OCI-LY1 (cell line): ENCODE results near the gene C4BPB.

Experiments
- H2AFZ ChIP-seq: fragments of 200-600 bp; sonication (generic), shearing (Covaris generic); 2 replicates; pipeline ENCODE4 v1.6.0; 2014; ENCODE audit warnings: antibody characterized with exemption, mild to moderate bottlenecking, low read length
- H3F3A ChIP-seq: fragments of 200-600 bp; sonication (generic), shearing (Covaris generic); 2 replicates; pipeline ENCODE4 v1.6.0; 2014; ENCODE audit warnings: mild to moderate bottlenecking, antibody characterized with exemption, low read length, moderate library complexity; ENCODE audit not compliant: insufficient read depth
- H3K27ac ChIP-seq: fragments of 200-600 bp; sonication (generic); 2 replicates; pipeline ENCODE4 v1.5.1; 2014; ENCODE audit warnings: low read length, mixed run types, mild to moderate bottlenecking, low read depth; ENCODE audit not compliant: poor library complexity, severe bottlenecking
- H3K27me3 ChIP-seq: fragments of 200-600 bp; sonication (generic); 2 replicates; pipeline ENCODE4 v1.6.0; 2014; ENCODE audit warnings: antibody characterized with exemption, mild to moderate bottlenecking, low read length, moderate library complexity; ENCODE audit not compliant: insufficient read depth
- H3K36me3 ChIP-seq: fragments of 200-600 bp; sonication (generic); 2 replicates; pipeline ENCODE4 v1.6.1; 2014; ENCODE audit warnings: mild to moderate bottlenecking, antibody characterized with exemption, low read length, moderate library complexity, mixed read lengths; ENCODE audit not compliant: insufficient read depth
- H3K4me1 ChIP-seq: fragments of 200-600 bp; sonication (generic); 2 replicates; pipeline ENCODE4 v1.5.1; 2014; ENCODE audit warnings: mild to moderate bottlenecking, low read length, moderate library complexity; ENCODE audit not compliant: insufficient read depth, severe bottlenecking
- H3K4me2 ChIP-seq: fragments of 200-600 bp; sonication (generic), shearing (Covaris generic); 2 replicates; pipeline ENCODE4 v1.6.1; 2014; ENCODE audit warnings: low read length
- H3K4me3 ChIP-seq: fragments of 200-600 bp; sonication (generic); 2 replicates; pipeline ENCODE4 v1.5.1; 2014; ENCODE audit warnings: low read length, low read depth, mild to moderate bottlenecking, mixed read lengths; ENCODE audit not compliant: poor library complexity, severe bottlenecking
- H3K79me2 ChIP-seq: fragments of 200-600 bp; shearing (Covaris generic); 2 replicates; pipeline ENCODE4 v1.6.1; 2016; ENCODE audit warnings: mixed run types, low read length, mixed read lengths; ENCODE audit not compliant: insufficient read depth
- H3K9ac ChIP-seq: fragments of 200-600 bp; sonication (generic), shearing (Covaris generic); 2 replicates; pipeline ENCODE4 v1.6.1; 2014; ENCODE audit warnings: mild to moderate bottlenecking, low read length, mixed read lengths
- H3K9me2 ChIP-seq: fragments of 200-600 bp; sonication (generic), shearing (Covaris generic); 2 replicates; pipeline ENCODE4 v1.6.1; 2014; ENCODE audit warnings: low read depth, mild to moderate bottlenecking, low read length, mixed read lengths
- H3K9me3 ChIP-seq: fragments of 200-600 bp; shearing (Covaris generic); 2 replicates; pipeline ENCODE4 v1.6.1; 2014; ENCODE audit warnings: low read length, mixed read lengths
- H4K20me1 ChIP-seq: fragments of 200-600 bp; sonication (generic), shearing (Covaris generic); 2 replicates; pipeline ENCODE4 v1.6.0; 2016; ENCODE audit warnings: mild to moderate bottlenecking, low read length; ENCODE audit not compliant: insufficient read depth
- EZH2 ChIP-seq: fragments of 200-600 bp; sonication (generic), shearing (Covaris generic); IDR thresholded peaks from 2 replicates; pipeline ENCODE4 v1.8.0; 2017; ENCODE audit warnings: borderline replicate concordance, mixed run types, mild to moderate bottlenecking, antibody characterized with exemption, low read length, moderate library complexity, mixed read lengths
- TF ChIP-seq, protein P1 (sequence below): fragments of 200-600 bp; sonication (generic), shearing (Covaris generic); IDR thresholded peaks from 2 replicates; pipeline ENCODE4 v1.5.1; 2017; ENCODE audit warnings: mild to moderate bottlenecking, antibody characterized with exemption, low read length, moderate library complexity, mixed read lengths

The C4BPB gene

GRCh38 chr1:207060596-207060995 lies 28.1 kb upstream of the C4BPB start:
- Histone ChIP-seq H3K9ac (no peak overlapping the region), H3K4me3 (no peak overlapping the region), H2AFZ (no peak overlapping the region), H3K9me2 (no peaks in the 10 kb centered on the region), H3K4me2 (no peak overlapping the region), H4K20me1 (no peaks in the 10 kb centered on the region), H3K36me3 (peaks cover 15% of the 10 kb centered on the region; the same call in 1 of the 2 replicates), H3K79me2 (no peaks in the 10 kb centered on the region), H3F3A (no peaks in the 10 kb centered on the region), H3K27ac (no peak overlapping the region), H3K27me3 (no peaks in the 10 kb centered on the region), H3K9me3 (no peaks in the 10 kb centered on the region), H3K4me1 (peaks cover 10% of the 10 kb centered on the region)
- TF ChIP-seq, protein P1, sequence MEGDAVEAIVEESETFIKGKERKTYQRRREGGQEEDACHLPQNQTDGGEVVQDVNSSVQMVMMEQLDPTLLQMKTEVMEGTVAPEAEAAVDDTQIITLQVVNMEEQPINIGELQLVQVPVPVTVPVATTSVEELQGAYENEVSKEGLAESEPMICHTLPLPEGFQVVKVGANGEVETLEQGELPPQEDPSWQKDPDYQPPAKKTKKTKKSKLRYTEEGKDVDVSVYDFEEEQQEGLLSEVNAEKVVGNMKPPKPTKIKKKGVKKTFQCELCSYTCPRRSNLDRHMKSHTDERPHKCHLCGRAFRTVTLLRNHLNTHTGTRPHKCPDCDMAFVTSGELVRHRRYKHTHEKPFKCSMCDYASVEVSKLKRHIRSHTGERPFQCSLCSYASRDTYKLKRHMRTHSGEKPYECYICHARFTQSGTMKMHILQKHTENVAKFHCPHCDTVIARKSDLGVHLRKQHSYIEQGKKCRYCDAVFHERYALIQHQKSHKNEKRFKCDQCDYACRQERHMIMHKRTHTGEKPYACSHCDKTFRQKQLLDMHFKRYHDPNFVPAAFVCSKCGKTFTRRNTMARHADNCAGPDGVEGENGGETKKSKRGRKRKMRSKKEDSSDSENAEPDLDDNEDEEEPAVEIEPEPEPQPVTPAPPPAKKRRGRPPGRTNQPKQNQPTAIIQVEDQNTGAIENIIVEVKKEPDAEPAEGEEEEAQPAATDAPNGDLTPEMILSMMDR = no peak
- TF ChIP-seq EZH2 = no peak

GRCh38 chr1:207062058-207062457 lies 26.6 kb upstream of the C4BPB start:
- no peaks in the 10 kb centered on the region for H4K20me1 ChIP-seq
- H3K9me3 ChIP-seq = no peaks in the 10 kb centered on the region
- H3K79me2 ChIP-seq = no peaks in the 10 kb centered on the region
- H3K36me3 ChIP-seq = peaks cover 15% of the 10 kb centered on the region; the same call in 1 of the 2 replicates
- H3K27me3 ChIP-seq = no peaks in the 10 kb centered on the region
- no peak overlapping the region for H2AFZ ChIP-seq
- no peak overlapping the region for H3K4me2 ChIP-seq
- no peaks in the 10 kb centered on the region for H3F3A ChIP-seq
- no peaks in the 10 kb centered on the region for H3K9me2 ChIP-seq
- peaks cover 5% of the 10 kb centered on the region for H3K4me1 ChIP-seq
- no peak overlapping the region for H3K4me3 ChIP-seq
- H3K9ac ChIP-seq = no peak overlapping the region
- H3K27ac ChIP-seq = no peak overlapping the region
- TF ChIP-seq, protein P1 = no peak
- no peak for TF ChIP-seq EZH2

GRCh38 chr1:207063014-207063413 lies 25.6 kb upstream of the C4BPB start:
- Histone ChIP-seq H3K4me3 (no peak overlapping the region), H3K27ac (no peak overlapping the region), H3K27me3 (no peaks in the 10 kb centered on the region), H3K9ac (no peak overlapping the region), H3K4me1 (peaks cover 5% of the 10 kb centered on the region), H3K36me3 (peaks cover 20% of the 10 kb centered on the region; the same call in 1 of the 2 replicates), H3K4me2 (no peak overlapping the region), H3F3A (no peaks in the 10 kb centered on the region), H4K20me1 (no peaks in the 10 kb centered on the region), H3K79me2 (no peaks in the 10 kb centered on the region), H3K9me2 (no peaks in the 10 kb centered on the region), H3K9me3 (no peaks in the 10 kb centered on the region), H2AFZ (no peak overlapping the region)
- no peak for TF ChIP-seq EZH2
- TF ChIP-seq, protein P1 = no peak
